HepG2 (cell line): ENCODE data around the gene SLC1A4. TPM values are rescaled to one million over a fixed set of nuclear protein-coding genes. Genes with fewer than 3 reads are reported as not detected.

Experiments
- CBX2 ChIP-seq, 2 experiments: fragments of 200-600 bp in 1 of 2; sonication (generic); formaldehyde crosslinking in 1 of 2; IDR thresholded peaks; 2 replicates each; pipeline versions ENCODE4 v1.7.0 to v1.8.1; 2018 to 2022; ENCODE audit warnings: low read depth in 2 of 2, low read length in 1 of 2, mild to moderate bottlenecking in 1 of 2, missing genetic modification reagents in 1 of 2
- RCOR2 ChIP-seq: IDR thresholded peaks from 2 replicates; pipeline ENCODE4 v1.6.1; 2016; ENCODE audit warnings: missing biosample characterization, missing genetic modification reagents
- RFX5 ChIP-seq: IDR thresholded peaks from 2 replicates; pipeline ENCODE4 v1.6.1; 2011; ENCODE audit warnings: low read depth, low read length, improper control_type of control experiment
- SP1 ChIP-seq, 2 experiments: fragments of 450-650 bp in 1 of 2; sonication (generic) in 1 of 2; formaldehyde crosslinking in 1 of 2; IDR thresholded peaks; 2 replicates each; pipeline versions ENCODE4 v1.4.0 to v1.6.1; 2016 to 2020; ENCODE audit warnings: missing genetic modification reagents in 1 of 2
- TEAD3 ChIP-seq: optimal IDR thresholded peaks from 2 replicates; pipeline ENCODE3; 2016; ENCODE audit warnings: borderline replicate concordance
- ZNF12 ChIP-seq: sonication (generic); formaldehyde crosslinking; IDR thresholded peaks from 2 replicates; pipeline ENCODE4 v1.5.0; 2020; ENCODE audit warnings: missing genetic modification reagents
- ZNF556 ChIP-seq: sonication (generic); formaldehyde crosslinking; IDR thresholded peaks from 2 replicates; pipeline ENCODE4 v1.4.0; 2020; ENCODE audit warnings: mild to moderate bottlenecking, missing genetic modification reagents, borderline replicate concordance
- polyA plus RNA-seq, 8 experiments: library from polyadenylated mRNA; depleted of rRNA in 3 of 8; stranded (reverse) in 7 of 8; unstranded in 1 of 8; fragments of >200 nt; fragmentation: Illumina TruSeq in 4 of 8; extraction: Trizol in 4 of 8; gene quantifications; 2 replicates each; pipeline versions ENCODE4 v1.2.1 to v1.2.3, GENCODE V29; 2011 to 2016; ENCODE audit warnings: low read depth in 4 of 8, missing spikeins in 1 of 8, mixed read lengths in 1 of 8; ENCODE audit not compliant: insufficient read depth in 1 of 8
- total RNA-seq, 5 experiments: library from RNA; depleted of rRNA; stranded (reverse); fragments of >200 nt; fragmentation: Illumina TruSeq; extraction: Trizol; gene quantifications; 2 replicates each; pipeline ENCODE4 v1.2.3, GENCODE V29; 2016; ENCODE audit warnings: low read depth in 1 of 5
- TF ChIP-seq, protein P1 (sequence below): IDR thresholded peaks from 2 replicates; pipeline ENCODE4 v1.6.1; 2016; ENCODE audit warnings: missing compliant biosample characterization, missing genetic modification reagents, borderline replicate concordance
- TF ChIP-seq, protein P2 (sequence below): sonication (generic); formaldehyde crosslinking; IDR thresholded peaks from 2 replicates; pipeline ENCODE4 v1.4.0; 2020; ENCODE audit warnings: low read depth, mild to moderate bottlenecking, missing genetic modification reagents
- TF ChIP-seq, protein P3 (sequence below): sonication (generic); formaldehyde crosslinking; IDR thresholded peaks from 2 replicates; pipeline ENCODE4 v1.4.0; 2020; ENCODE audit warnings: missing genetic modification reagents, borderline replicate concordance
- TF ChIP-seq, protein P4 (sequence below): sonication (generic); formaldehyde crosslinking; conservative IDR thresholded peaks from 2 replicates; pipeline ENCODE4 v1.4.0; 2020; ENCODE audit warnings: missing genetic modification reagents
- TF ChIP-seq, protein P5 (sequence below), 2 experiments: IDR thresholded peaks; 2 replicates each; pipeline ENCODE4 v1.6.1; 2011 to 2012; ENCODE audit warnings: low read length in 2 of 2, borderline replicate concordance in 1 of 2, low read depth in 1 of 2, mild to moderate bottlenecking in 1 of 2, moderate library complexity in 1 of 2
- TF ChIP-seq, protein P6 (sequence below): sonication (generic); formaldehyde crosslinking; IDR thresholded peaks from 2 replicates; pipeline ENCODE4 v1.4.0; 2020; ENCODE audit warnings: mild to moderate bottlenecking, missing genetic modification reagents
- TF ChIP-seq, protein P7 (sequence below): IDR thresholded peaks from 2 replicates; pipeline ENCODE4 v1.6.1; 2016; ENCODE audit warnings: low read depth, borderline replicate concordance

The SLC1A4 gene
- total and polyA plus RNA-seq, 2 of the 13 experiments (the other 11 are each of a cell fraction or from before 2014, with no cell fraction given), result 21.0 to 39.6 TPM

DNA sequence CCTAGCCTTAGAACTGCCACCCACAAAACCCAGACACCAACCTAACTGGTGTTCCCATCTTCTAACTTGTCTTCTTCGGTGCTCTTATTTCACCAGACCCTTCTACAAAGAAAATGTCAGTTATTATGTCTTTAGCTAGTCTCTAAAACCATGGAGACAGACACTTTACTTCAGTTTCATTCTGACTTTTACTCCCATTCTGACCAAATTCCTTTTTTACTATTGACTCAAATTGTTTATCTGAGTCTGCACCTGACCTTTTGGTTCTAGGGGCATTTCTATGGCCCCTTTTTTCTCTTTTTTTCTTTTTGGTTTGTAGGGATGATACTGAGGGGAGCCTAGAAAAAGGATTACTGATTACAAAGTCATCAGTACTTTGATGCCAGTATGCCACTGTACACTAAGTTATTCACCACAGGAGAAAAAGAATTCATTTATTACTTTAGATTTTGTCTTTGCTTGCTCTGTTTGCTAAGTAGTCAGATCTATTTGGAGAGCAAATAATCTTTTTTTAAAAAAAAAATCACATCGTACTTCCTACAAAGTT is 6.8 kb upstream of the SLC1A4 start (continued):
- no peak for TF ChIP-seq CBX2 (IDR thresholded peaks at IDR 0.05; ENCODE audit: low read depth, low read length)
- no peak for TF ChIP-seq CBX2 (CRISPR knock-in tag; IDR thresholded peaks at IDR 0.05; ENCODE audit: low read depth)
- TF ChIP-seq, protein P1, sequence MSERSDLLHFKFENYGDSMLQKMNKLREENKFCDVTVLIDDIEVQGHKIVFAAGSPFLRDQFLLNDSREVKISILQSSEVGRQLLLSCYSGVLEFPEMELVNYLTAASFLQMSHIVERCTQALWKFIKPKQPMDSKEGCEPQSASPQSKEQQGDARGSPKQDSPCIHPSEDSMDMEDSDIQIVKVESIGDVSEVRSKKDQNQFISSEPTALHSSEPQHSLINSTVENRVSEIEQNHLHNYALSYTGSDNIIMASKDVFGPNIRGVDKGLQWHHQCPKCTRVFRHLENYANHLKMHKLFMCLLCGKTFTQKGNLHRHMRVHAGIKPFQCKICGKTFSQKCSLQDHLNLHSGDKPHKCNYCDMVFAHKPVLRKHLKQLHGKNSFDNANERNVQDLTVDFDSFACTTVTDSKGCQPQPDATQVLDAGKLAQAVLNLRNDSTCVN (CRISPR knock-in tag), result no peak
- TF ChIP-seq, protein P2, sequence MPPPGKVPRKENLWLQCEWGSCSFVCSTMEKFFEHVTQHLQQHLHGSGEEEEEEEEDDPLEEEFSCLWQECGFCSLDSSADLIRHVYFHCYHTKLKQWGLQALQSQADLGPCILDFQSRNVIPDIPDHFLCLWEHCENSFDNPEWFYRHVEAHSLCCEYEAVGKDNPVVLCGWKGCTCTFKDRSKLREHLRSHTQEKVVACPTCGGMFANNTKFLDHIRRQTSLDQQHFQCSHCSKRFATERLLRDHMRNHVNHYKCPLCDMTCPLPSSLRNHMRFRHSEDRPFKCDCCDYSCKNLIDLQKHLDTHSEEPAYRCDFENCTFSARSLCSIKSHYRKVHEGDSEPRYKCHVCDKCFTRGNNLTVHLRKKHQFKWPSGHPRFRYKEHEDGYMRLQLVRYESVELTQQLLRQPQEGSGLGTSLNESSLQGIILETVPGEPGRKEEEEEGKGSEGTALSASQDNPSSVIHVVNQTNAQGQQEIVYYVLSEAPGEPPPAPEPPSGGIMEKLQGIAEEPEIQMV (CRISPR knock-in tag), result no peak
- TF ChIP-seq, protein P3, sequence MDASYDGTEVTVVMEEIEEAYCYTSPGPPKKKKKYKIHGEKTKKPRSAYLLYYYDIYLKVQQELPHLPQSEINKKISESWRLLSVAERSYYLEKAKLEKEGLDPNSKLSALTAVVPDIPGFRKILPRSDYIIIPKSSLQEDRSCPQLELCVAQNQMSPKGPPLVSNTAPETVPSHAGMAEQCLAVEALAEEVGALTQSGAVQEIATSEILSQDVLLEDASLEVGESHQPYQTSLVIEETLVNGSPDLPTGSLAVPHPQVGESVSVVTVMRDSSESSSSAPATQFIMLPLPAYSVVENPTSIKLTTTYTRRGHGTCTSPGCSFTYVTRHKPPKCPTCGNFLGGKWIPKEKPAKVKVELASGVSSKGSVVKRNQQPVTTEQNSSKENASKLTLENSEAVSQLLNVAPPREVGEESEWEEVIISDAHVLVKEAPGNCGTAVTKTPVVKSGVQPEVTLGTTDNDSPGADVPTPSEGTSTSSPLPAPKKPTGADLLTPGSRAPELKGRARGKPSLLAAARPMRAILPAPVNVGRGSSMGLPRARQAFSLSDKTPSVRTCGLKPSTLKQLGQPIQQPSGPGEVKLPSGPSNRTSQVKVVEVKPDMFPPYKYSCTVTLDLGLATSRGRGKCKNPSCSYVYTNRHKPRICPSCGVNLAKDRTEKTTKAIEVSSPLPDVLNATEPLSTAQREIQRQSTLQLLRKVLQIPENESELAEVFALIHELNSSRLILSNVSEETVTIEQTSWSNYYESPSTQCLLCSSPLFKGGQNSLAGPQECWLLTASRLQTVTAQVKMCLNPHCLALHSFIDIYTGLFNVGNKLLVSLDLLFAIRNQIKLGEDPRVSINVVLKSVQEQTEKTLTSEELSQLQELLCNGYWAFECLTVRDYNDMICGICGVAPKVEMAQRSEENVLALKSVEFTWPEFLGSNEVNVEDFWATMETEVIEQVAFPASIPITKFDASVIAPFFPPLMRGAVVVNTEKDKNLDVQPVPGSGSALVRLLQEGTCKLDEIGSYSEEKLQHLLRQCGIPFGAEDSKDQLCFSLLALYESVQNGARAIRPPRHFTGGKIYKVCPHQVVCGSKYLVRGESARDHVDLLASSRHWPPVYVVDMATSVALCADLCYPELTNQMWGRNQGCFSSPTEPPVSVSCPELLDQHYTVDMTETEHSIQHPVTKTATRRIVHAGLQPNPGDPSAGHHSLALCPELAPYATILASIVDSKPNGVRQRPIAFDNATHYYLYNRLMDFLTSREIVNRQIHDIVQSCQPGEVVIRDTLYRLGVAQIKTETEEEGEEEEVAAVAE (CRISPR knock-in tag), result no peak
- no peak for TF ChIP-seq TEAD3 (CRISPR knock-in tag)
- TF ChIP-seq, protein P4, sequence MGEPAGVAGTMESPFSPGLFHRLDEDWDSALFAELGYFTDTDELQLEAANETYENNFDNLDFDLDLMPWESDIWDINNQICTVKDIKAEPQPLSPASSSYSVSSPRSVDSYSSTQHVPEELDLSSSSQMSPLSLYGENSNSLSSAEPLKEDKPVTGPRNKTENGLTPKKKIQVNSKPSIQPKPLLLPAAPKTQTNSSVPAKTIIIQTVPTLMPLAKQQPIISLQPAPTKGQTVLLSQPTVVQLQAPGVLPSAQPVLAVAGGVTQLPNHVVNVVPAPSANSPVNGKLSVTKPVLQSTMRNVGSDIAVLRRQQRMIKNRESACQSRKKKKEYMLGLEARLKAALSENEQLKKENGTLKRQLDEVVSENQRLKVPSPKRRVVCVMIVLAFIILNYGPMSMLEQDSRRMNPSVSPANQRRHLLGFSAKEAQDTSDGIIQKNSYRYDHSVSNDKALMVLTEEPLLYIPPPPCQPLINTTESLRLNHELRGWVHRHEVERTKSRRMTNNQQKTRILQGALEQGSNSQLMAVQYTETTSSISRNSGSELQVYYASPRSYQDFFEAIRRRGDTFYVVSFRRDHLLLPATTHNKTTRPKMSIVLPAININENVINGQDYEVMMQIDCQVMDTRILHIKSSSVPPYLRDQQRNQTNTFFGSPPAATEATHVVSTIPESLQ (CRISPR knock-in tag), result no peak
- TF ChIP-seq, protein P5, sequence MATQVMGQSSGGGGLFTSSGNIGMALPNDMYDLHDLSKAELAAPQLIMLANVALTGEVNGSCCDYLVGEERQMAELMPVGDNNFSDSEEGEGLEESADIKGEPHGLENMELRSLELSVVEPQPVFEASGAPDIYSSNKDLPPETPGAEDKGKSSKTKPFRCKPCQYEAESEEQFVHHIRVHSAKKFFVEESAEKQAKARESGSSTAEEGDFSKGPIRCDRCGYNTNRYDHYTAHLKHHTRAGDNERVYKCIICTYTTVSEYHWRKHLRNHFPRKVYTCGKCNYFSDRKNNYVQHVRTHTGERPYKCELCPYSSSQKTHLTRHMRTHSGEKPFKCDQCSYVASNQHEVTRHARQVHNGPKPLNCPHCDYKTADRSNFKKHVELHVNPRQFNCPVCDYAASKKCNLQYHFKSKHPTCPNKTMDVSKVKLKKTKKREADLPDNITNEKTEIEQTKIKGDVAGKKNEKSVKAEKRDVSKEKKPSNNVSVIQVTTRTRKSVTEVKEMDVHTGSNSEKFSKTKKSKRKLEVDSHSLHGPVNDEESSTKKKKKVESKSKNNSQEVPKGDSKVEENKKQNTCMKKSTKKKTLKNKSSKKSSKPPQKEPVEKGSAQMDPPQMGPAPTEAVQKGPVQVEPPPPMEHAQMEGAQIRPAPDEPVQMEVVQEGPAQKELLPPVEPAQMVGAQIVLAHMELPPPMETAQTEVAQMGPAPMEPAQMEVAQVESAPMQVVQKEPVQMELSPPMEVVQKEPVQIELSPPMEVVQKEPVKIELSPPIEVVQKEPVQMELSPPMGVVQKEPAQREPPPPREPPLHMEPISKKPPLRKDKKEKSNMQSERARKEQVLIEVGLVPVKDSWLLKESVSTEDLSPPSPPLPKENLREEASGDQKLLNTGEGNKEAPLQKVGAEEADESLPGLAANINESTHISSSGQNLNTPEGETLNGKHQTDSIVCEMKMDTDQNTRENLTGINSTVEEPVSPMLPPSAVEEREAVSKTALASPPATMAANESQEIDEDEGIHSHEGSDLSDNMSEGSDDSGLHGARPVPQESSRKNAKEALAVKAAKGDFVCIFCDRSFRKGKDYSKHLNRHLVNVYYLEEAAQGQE (IDR thresholded peaks at IDR 0.05; ENCODE audit: borderline replicate concordance in 1 of 2, low read depth in 1 of 2, low read length in 2 of 2), result 0 out of 4 replicates have a peak, but pooled peaks of 1 of the 2 experiments have one; percentile 32
- TF ChIP-seq, protein P6, sequence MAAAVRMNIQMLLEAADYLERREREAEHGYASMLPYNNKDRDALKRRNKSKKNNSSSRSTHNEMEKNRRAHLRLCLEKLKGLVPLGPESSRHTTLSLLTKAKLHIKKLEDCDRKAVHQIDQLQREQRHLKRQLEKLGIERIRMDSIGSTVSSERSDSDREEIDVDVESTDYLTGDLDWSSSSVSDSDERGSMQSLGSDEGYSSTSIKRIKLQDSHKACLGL (CRISPR knock-in tag), result no peak
- TF ChIP-seq, protein P7, sequence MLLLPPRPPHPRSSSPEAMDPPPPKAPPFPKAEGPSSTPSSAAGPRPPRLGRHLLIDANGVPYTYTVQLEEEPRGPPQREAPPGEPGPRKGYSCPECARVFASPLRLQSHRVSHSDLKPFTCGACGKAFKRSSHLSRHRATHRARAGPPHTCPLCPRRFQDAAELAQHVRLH (CRISPR knock-in tag), result no peak
- no peak for TF ChIP-seq SP1 (IDR thresholded peaks at IDR 0.05)
- TF ChIP-seq SP1 (CRISPR knock-in tag; IDR thresholded peaks at IDR 0.05), result no peak
- no peak for TF ChIP-seq RFX5
- TF ChIP-seq ZNF12 (CRISPR knock-in tag), result no peak
- TF ChIP-seq RCOR2 (CRISPR knock-in tag), result peak; percentile 42; the same call in 1 of the 2 replicates
- TF ChIP-seq ZNF556, result no peak
